HepG2 (cell line): Measurements from ENCODE around the gene SERAC1. TPM values are rescaled to one million over a fixed set of nuclear protein-coding genes. Genes with fewer than 3 reads are reported as not detected.
A peak's percentile ranks its signal among the peaks of the same experiment; 100 is the strongest.

Experiments
- ARID3A ChIP-seq: IDR thresholded peaks from 2 replicates; pipeline ENCODE4 v1.6.1; 2012; ENCODE audit warnings: low read depth, low read length, improper control_type of control experiment
- DBP ChIP-seq: sonication (generic); formaldehyde crosslinking; IDR thresholded peaks from 2 replicates; pipeline ENCODE4 v1.4.0; 2020; ENCODE audit warnings: missing genetic modification reagents; ENCODE audit errors: not compliant biosample characterization
- DMTF1 ChIP-seq: sonication (generic); formaldehyde crosslinking; IDR thresholded peaks from 2 replicates; pipeline ENCODE4 v1.4.0; 2020; ENCODE audit warnings: mild to moderate bottlenecking, missing genetic modification reagents
- GPN1 ChIP-seq: sonication (generic); formaldehyde crosslinking; IDR thresholded peaks from 2 replicates; pipeline ENCODE4 v1.5.1; 2020; ENCODE audit warnings: missing genetic modification reagents, borderline replicate concordance
- HOXA5 ChIP-seq: sonication (generic); formaldehyde crosslinking; IDR thresholded peaks from 2 replicates; pipeline ENCODE4 v1.4.0; 2020; ENCODE audit warnings: missing genetic modification reagents
- ISL2 ChIP-seq: sonication (generic); formaldehyde crosslinking; IDR thresholded peaks from 2 replicates; pipeline ENCODE4 v1.5.0; 2020; ENCODE audit warnings: missing genetic modification reagents
- MYC ChIP-seq: sonication (generic); formaldehyde crosslinking; IDR thresholded peaks from 2 replicates; pipeline ENCODE4 v1.9.0; 2021; ENCODE audit warnings: missing genetic modification reagents, borderline replicate concordance
- NONO ChIP-seq, 2 experiments: fragments of 450-650 bp in 1 of 2; sonication (generic) in 1 of 2; formaldehyde crosslinking in 1 of 2; IDR thresholded peaks in 1 of 2; conservative IDR thresholded peaks in 1 of 2; 2 replicates each; pipeline versions ENCODE4 v1.6.1 to v1.8.0; 2017 to 2022; ENCODE audit warnings: mild to moderate bottlenecking in 1 of 2, missing genetic modification reagents in 1 of 2, moderate library complexity in 1 of 2
- PRMT3 ChIP-seq: sonication (generic); formaldehyde crosslinking; IDR thresholded peaks from 2 replicates; pipeline ENCODE4 v1.8.1; 2022; ENCODE audit warnings: low read depth, mild to moderate bottlenecking, moderate library complexity, missing genetic modification reagents, borderline replicate concordance
- TMF1 ChIP-seq: sonication (generic); formaldehyde crosslinking; IDR thresholded peaks from 2 replicates; pipeline ENCODE4 v1.8.1; 2022; ENCODE audit warnings: low read depth, missing genetic modification reagents
- ZBTB10 ChIP-seq: sonication (generic); formaldehyde crosslinking; IDR thresholded peaks from 2 replicates; pipeline ENCODE4 v1.4.0; 2020; ENCODE audit warnings: missing genetic modification reagents, borderline replicate concordance
- ZBTB25 ChIP-seq: IDR thresholded peaks from 2 replicates; pipeline ENCODE4 v1.6.1; 2018; ENCODE audit warnings: missing genetic modification reagents
- ZBTB46 ChIP-seq: sonication (generic); formaldehyde crosslinking; IDR thresholded peaks from 2 replicates; pipeline ENCODE4 v1.4.0; 2020; ENCODE audit warnings: mild to moderate bottlenecking, missing genetic modification reagents, borderline replicate concordance
- ZNF564 ChIP-seq: sonication (generic); formaldehyde crosslinking; IDR thresholded peaks from 2 replicates; pipeline ENCODE4 v1.8.1; 2023; ENCODE audit warnings: mild to moderate bottlenecking, missing genetic modification reagents
- ZNF589 ChIP-seq: sonication (generic); formaldehyde crosslinking; conservative IDR thresholded peaks from 2 replicates; pipeline ENCODE4 v1.8.0; 2022; ENCODE audit warnings: mild to moderate bottlenecking, moderate library complexity, missing genetic modification reagents
- ZNF784 ChIP-seq: sonication (generic); formaldehyde crosslinking; IDR thresholded peaks from 2 replicates; pipeline ENCODE4 v1.5.1; 2020; ENCODE audit warnings: missing genetic modification reagents, mild to moderate bottlenecking, borderline replicate concordance
- polyA plus RNA-seq, 8 experiments: library from polyadenylated mRNA; depleted of rRNA in 3 of 8; stranded (reverse) in 7 of 8; unstranded in 1 of 8; fragments of >200 nt; fragmentation: Illumina TruSeq in 4 of 8; extraction: Trizol in 4 of 8; gene quantifications; 2 replicates each; pipeline versions ENCODE4 v1.2.1 to v1.2.3, GENCODE V29; 2011 to 2016; ENCODE audit warnings: low read depth in 4 of 8, missing spikeins in 1 of 8, mixed read lengths in 1 of 8; ENCODE audit not compliant: insufficient read depth in 1 of 8
- total RNA-seq, 5 experiments: library from RNA; depleted of rRNA; stranded (reverse); fragments of >200 nt; fragmentation: Illumina TruSeq; extraction: Trizol; gene quantifications; 2 replicates each; pipeline ENCODE4 v1.2.3, GENCODE V29; 2016; ENCODE audit warnings: low read depth in 1 of 5

Gene SERAC1
- total and polyA plus RNA-seq, 2 of the 13 experiments (the other 11 are each of a cell fraction or from before 2014, with no cell fraction given) = 4.5 to 8.1 TPM

- no peak for TF ChIP-seq ZBTB46
- TF ChIP-seq ZNF564 (CRISPR knock-in tag) = no peak
- TF ChIP-seq ZBTB25 (CRISPR knock-in tag) = no peak
- peak; percentile 87 for TF ChIP-seq ARID3A
- TF ChIP-seq ZNF589 (CRISPR knock-in tag) = no peak
- TF ChIP-seq HOXA5 (CRISPR knock-in tag) = no peak
- TF ChIP-seq PRMT3 (CRISPR knock-in tag) = no peak
- TF ChIP-seq DBP (CRISPR knock-in tag) = no peak
- TF ChIP-seq MYC (CRISPR knock-in tag) = no peak
- no peak for TF ChIP-seq ZBTB10 (CRISPR knock-in tag)
- TF ChIP-seq NONO (IDR thresholded peaks at IDR 0.05) = no peak
- peak; percentile 46; the same call in 1 of the 2 replicates for TF ChIP-seq NONO (CRISPR knock-in tag; conservative IDR thresholded peaks at IDR 0.05)
- no peak for TF ChIP-seq ISL2 (CRISPR knock-in tag)
- no peak for TF ChIP-seq TMF1 (CRISPR knock-in tag)
- TF ChIP-seq DMTF1 (CRISPR knock-in tag) = no peak
- no peak for TF ChIP-seq ZNF784 (CRISPR knock-in tag)
- TF ChIP-seq GPN1 (CRISPR knock-in tag) = no peak
Observed at GRCh38 chr6:158205169-158205944, 37.3 kb upstream of the SERAC1 start (continued).
